Inferior parietal cortex (tissue), 1 donor: ENCODE data around the gene TGFA.

Experiments used
- DNase-seq: peaks from one replicate; pipeline ENCODE4 v3.0.0-alpha.2; 2016; ENCODE audit errors: extremely low spot score

TGFA gene

DNA sequence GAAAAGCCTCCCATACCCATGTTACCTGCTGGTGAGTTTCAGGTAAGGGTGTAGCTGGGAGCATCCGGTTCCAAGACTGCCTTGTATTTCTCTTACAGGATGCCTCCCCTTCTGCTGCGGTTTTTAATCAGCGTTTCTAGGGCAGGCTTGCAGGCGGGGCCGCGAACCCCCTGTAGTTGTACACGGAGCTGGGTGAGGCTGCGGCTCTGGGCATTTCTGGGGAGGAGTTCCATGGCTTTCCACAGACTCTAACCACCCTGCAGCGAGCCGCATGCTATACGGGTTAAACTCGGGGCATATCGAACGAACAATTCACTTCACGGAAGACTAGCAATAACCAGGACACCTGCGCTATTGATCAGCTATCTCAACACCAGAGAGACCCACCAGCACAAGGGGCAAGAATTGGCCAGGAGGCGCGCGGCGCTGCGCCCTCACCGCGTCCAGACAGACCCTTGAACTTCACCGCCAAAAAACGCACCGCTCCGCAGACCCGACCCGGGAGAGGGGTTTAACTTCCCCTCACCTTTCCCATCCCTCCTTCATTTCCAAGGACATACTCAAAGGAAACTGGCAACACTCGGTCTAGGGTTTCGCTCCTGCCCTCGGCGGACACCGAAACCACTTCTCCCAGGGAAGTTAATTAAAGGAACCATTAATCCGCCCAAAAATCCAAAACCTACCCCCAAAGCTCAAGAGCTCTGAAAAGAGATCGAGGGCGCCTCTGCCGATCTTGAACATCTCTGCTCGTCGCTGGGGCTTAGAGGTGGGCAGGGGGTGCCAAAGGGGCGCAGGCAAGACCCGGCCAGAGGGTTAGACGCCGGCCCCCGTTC lies 909 bp downstream of the TGFA start:
- no peak for DNase-seq

- DNase-seq: no peak
These were observed 2.5 kb downstream of the TGFA start for GRCh38 chr2:70551167-70551566.

GRCh38 chr2:70549962-70550361 lies 3.7 kb downstream of the TGFA start:
- no peak for DNase-seq

GRCh38 chr2:70549064-70549710 lies 4.4 kb downstream of the TGFA start:
- DNase-seq: no peak

- no peak for DNase-seq
These were observed 5.4 kb downstream of the TGFA start for GRCh38 chr2:70548233-70548632.

DNA sequence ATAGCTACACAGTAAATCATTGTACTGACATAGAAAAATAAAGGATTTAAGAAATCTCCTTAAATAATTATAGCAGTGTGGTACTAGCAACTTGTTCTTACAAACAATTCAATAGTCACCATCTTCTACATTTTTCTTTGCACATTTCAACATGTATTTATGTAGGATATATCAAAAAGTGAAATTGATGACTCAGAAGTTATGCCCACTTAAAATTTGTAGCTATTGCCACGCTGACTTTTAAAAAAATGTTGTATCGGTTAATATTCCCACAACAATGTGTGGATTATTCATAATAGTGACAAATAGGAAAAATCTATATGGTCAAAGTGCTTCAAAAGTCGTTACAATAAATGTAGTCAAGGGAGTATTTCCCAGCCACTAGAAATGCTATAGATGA lies 6.7 kb downstream of the TGFA start:
- no peak for DNase-seq

DNA sequence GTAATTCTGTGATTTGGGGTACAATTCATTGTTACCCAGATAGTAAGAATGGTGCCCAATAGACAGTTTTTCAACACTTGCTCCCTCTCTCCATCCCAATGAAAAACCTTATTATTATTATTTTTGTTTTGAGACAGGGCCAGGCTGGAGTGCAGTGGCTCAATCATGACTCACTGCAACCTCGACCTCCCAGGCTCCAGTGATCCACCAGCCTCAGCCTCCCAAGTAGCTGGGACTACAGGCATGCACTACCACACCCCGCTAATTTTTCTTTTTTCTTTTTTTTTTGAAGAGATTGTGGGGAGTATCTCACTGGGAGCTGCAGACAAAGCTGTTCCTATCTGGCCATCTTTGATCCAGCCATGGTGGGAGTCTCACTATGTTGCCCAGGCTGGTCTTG lies 7.2 kb downstream of the TGFA start:
- DNase-seq: no peak

DNA sequence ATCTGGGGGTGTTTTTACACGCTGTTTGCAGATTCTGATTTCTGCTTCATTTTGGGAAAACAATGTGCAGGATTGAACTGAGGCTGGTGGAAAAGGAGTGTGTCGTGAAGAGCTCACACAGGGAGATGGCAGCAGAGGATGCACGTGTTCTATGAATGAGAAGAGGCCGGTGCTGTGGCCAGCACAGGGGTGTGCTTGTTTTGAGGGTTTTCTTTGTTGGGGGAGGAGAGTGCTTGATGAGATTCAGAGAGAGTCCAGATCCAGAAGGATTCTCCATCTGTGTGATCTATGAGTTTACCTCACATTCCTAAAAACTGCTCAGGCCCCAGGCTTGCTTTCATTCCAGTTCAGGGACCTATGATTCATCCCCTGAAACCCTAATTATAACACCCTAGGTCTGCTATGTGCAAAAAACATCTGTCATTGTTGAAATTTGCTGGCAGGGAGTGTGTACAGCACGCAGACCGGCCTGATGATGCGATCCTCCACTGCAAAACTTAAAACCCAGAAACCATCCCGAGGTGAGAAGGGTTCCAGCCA lies 12.1 kb downstream of the TGFA start:
- DNase-seq: peak; percentile 74

GRCh38 chr2:70537840-70538239 lies 15.8 kb downstream of the TGFA start:
- DNase-seq: no peak

DNA sequence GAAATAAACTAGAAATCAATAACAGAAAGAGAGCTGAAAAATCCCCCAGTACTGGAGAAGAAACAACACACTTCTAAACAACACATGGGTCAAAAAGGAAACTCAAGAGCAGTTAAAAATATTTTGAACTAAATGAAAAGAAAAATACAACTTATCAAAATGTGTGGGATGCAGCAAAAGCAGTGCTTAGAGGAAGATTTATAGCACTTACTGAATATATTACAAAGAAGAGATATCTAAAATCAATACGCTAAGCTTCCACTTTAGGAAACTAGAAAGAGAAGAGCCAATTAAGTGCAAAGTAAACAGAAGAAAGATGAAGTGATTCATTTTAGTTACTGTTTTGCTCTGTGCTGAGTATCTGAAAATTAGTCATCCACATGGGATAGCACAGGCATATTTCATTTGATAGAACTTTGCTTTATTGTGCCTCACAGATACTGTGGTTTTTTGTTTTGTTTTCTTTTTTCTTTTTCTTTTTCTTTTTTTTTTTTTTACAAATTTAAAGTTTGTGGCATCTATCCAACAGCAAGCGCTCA lies 17.0 kb downstream of the TGFA start:
- no peak for DNase-seq

- no peak for DNase-seq
These were observed 18.1 kb downstream of the TGFA start for GRCh38 chr2:70535573-70535972.

GRCh38 chr2:70534183-70534836 lies 19.3 kb downstream of the TGFA start:
- no peak for DNase-seq

DNA sequence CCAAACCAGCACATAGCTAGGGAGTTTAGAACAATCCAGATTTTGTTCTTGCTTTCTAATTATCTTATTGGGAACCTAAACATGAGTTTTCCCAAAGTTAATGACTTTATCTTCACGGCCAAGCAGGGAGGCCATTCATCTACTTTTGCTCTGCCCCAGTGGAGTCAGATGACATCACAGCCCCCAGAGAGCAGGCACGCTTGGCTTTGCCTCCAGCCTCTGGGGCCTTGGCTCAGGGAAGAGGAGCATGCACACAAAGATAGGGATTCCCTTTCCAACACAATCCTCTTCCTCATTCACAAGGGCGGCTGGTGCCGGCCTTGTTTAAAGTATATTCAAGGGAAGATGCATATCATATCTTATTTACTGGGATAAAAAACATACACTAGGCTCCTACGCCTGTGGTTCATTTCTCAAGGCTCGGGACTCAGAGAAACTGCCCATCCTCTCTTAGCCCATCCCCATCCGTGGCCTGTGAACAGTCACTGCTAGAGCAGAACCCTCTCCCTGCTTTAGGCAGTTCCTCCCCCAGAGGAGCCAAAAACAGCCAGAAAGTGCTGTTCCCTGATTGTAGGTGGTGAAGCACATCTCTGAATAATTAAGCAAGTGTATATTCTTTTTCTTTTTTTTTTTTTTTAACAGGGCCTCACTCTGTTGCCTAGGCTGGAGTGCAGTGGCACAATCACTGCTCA lies 21.2 kb downstream of the TGFA start:
- DNase-seq: no peak

GRCh38 chr2:70531419-70532086 lies 22.1 kb downstream of the TGFA start:
- DNase-seq: no peak

GRCh38 chr2:70529610-70530009 lies 24.0 kb downstream of the TGFA start:
- no peak for DNase-seq

GRCh38 chr2:70528929-70529328 lies 24.7 kb downstream of the TGFA start:
- no peak for DNase-seq

GRCh38 chr2:70528276-70528675 lies 25.4 kb downstream of the TGFA start:
- DNase-seq: no peak

DNA sequence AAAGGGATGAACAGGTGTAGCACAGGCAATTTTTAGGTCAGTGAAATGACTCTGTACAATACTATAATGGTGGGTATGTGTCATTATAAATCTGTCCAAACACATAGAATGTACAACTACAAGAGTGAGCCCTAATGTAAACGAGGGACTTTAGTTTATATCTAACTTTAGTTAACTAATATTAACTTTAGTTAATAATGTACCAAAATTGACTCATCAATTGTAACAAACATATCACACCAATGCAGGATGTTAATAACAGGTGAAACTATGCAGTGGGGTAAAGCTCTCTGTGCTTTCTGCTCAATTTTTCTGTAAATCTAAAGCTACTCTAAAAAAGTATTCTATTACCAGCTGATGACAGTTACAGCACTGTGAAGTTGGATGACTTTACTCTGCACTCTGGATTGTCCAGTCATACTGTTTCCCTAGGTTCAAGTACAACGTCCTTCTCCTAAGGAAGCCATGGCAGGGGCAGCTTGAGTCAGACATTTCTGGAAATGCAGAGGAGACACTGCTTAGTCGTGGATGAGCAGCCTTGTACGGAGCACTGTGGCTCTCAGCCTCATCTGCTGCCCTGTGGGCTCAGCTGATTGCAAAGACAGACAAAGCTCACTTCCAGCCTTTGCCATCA lies 26.1 kb downstream of the TGFA start:
- no peak for DNase-seq

DNA sequence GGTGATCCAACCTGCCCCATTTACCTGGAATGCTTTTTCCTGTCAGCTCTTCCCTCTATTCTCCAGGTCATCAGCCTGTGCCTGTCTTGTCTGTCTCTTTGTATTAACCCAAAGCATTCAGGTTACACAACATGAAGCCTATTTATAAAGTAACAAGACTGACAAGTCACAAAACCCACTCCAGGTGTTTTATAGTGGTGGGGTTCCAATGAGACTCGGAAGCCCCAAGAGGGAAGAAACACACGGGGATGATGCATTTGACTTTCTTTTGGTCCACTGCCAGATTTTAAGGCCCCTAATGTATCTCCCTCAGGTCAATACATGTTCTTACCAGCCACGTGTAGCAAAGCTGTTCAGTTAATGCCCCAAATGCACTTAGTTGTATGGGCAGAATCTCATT lies 27.5 kb downstream of the TGFA start:
- no peak for DNase-seq

DNA sequence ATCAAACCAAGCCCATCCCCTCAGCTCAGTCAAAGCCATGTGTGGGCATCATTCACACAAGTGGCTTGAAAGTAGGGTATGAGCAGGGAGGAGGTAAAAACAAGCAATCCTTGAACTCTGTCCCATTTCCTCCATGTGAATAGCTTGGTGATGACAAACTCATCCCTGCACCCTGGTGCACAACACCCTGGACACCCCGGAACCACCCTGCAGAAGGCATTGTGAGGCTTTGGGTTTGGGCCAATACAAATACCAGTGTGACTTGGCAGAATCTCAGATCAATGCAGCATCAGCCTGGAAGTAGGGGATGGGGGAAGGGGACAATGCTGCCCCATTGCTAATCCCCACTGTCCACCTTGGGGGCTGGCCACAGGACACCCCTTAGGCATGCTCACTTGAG lies 28.6 kb downstream of the TGFA start:
- no peak for DNase-seq
